Measurements from ENCODE around the gene NTMT1.

NTMT1 gene

GRCh38 chr9:129677456-129677855, 51.5 kb downstream of the NTMT1 start:
- DNase-seq (ENCODE audit: low read depth in 1 of 2, low spot score in 1 of 2): no peak
- peaks cover 13% of the 10 kb centered on the region for H3K27me3 ChIP-seq (ENCODE audit: insufficient read depth, poor library complexity, severe bottlenecking)
- no peak overlapping the region for H3K4me3 ChIP-seq (replicated peaks; ENCODE audit: insufficient read depth, low read length)
- no peak for TF ChIP-seq SPI1 (IDR thresholded peaks at IDR 0.05; ENCODE audit: borderline replicate concordance, low read depth)
- no peak overlapping the region for H3K27ac ChIP-seq (replicated peaks)

GRCh38 chr9:129678844-129679243, 52.9 kb downstream of the NTMT1 start:
- TF ChIP-seq GABPA (IDR thresholded peaks at IDR 0.05; ENCODE audit: low read depth) (no peak), CTCF (IDR thresholded peaks at IDR 0.05; ENCODE audit: insufficient read depth, low read length) (no peak), POLR2AphosphoS5 (IDR thresholded peaks at IDR 0.05; ENCODE audit: low read depth) (no peak), SPI1 (IDR thresholded peaks at IDR 0.05; ENCODE audit: borderline replicate concordance, low read depth) (no peak), REST (IDR thresholded peaks at IDR 0.05; ENCODE audit: insufficient replicate concordance, low read depth) (no peak)
- H3K27me3 ChIP-seq (ENCODE audit: insufficient read depth, poor library complexity, severe bottlenecking): peaks cover 2% of the 10 kb centered on the region
- no peak for DNase-seq (ENCODE audit: low read depth in 1 of 2, low spot score in 1 of 2)
- no peak overlapping the region for H3K4me3 ChIP-seq (replicated peaks; ENCODE audit: insufficient read depth, low read length)
- no peak overlapping the region for H3K27ac ChIP-seq (replicated peaks)

- TF ChIP-seq REST (IDR thresholded peaks at IDR 0.05; ENCODE audit: insufficient replicate concordance, low read depth): no peak
- TF ChIP-seq POLR2AphosphoS5 (IDR thresholded peaks at IDR 0.05; ENCODE audit: low read depth): no peak
- TF ChIP-seq CTCF (IDR thresholded peaks at IDR 0.05; ENCODE audit: insufficient read depth, low read length): no peak
- TF ChIP-seq SPI1 (IDR thresholded peaks at IDR 0.05; ENCODE audit: borderline replicate concordance, low read depth): no peak
- TF ChIP-seq GABPA (IDR thresholded peaks at IDR 0.05; ENCODE audit: low read depth): no peak
- no peak overlapping the region for H3K4me3 ChIP-seq (replicated peaks; ENCODE audit: insufficient read depth, low read length)
- no peak overlapping the region for H3K27ac ChIP-seq (replicated peaks)
- no peak for DNase-seq (ENCODE audit: low read depth in 1 of 2, low spot score in 1 of 2)
- peaks cover 2% of the 10 kb centered on the region for H3K27me3 ChIP-seq (ENCODE audit: insufficient read depth, poor library complexity, severe bottlenecking)
These were observed 53.6 kb downstream of the NTMT1 start for GRCh38 chr9:129679537-129679936.

GRCh38 chr9:129681924-129682323, 56.0 kb downstream of the NTMT1 start:
- no peak overlapping the region for H3K4me3 ChIP-seq (replicated peaks; ENCODE audit: insufficient read depth, low read length)
- TF ChIP-seq POLR2AphosphoS5 (IDR thresholded peaks at IDR 0.05; ENCODE audit: low read depth) (no peak), CTCF (IDR thresholded peaks at IDR 0.05; ENCODE audit: insufficient read depth, low read length) (no peak), GABPA (IDR thresholded peaks at IDR 0.05; ENCODE audit: low read depth) (no peak), REST (IDR thresholded peaks at IDR 0.05; ENCODE audit: insufficient replicate concordance, low read depth) (no peak), SPI1 (IDR thresholded peaks at IDR 0.05; ENCODE audit: borderline replicate concordance, low read depth) (no peak)
- DNase-seq (ENCODE audit: low read depth in 1 of 2, low spot score in 1 of 2): no peak

More at GRCh38 chr9:129681924-129682323, 56.0 kb downstream of the NTMT1 start:
- H3K27me3 ChIP-seq (ENCODE audit: insufficient read depth, poor library complexity, severe bottlenecking): no peaks in the 10 kb centered on the region
- H3K27ac ChIP-seq (replicated peaks): no peak overlapping the region
